ENCODE results near the gene ADAMTS2. TPM values are rescaled to one million over a fixed set of nuclear protein-coding genes. Genes with fewer than 3 reads are reported as not detected.

ADAMTS2 gene
- total and polyA plus RNA-seq, 10 donors: 4.0 to 101 (median 47.5) TPM

DNA sequence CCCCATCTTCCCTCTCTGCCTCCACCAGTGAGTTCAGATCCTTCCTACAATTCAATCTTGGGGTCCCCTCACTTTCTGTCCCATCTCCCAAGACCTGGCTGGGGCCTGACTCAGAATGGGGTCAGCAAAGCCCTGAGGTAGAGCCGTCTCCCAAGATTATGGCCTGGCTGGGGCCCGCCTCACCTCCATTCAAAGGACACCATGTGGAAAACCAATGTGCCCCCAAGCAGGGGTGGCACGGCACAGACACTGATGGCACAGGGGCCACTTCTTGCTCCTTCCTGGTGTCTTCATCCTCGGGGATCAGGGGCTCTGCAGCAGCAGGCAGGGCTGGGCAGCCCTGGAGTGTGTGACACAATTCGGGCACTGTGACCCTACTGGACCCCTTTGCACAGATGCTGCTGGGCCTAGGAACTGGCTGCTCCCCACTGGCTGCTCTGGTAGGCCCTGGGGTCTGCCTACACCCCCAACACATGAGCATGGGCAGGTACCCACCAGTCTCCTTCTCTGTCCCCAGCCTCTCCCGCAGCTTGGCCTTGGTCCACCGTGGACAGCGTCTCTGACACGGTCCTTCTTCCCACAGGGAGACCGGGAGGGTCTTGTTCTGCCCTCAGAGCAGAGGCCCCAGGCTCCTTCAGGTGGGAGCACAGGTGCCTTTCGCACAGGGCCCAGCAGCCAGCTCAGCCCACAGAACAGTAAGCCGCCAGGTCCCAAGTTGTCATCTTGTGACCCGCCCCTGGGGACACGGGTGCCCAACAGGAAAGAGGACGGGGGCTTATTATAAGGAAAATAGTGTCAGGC lies 89.5 kb downstream of the ADAMTS2 start:
- H3K36me3 ChIP-seq: no peaks in the 10 kb centered on the region
- no peaks in the 10 kb centered on the region for H3K9me3 ChIP-seq
- H3K4me3 ChIP-seq: no peak overlapping the region
- 85 to 93% (median 91%) methylated on average over 14 to 15 of the region's 15 CpGs for WGBS, 5 donors
- TF ChIP-seq POLR2AphosphoS5 (IDR thresholded peaks at IDR 0.05) (no peak), POLR2A (IDR thresholded peaks at IDR 0.05) (no peak), CTCF (IDR thresholded peaks at IDR 0.05 in 8 of 11, conservative IDR thresholded peaks at IDR 0.05 in 3 of 11) (no peak)
- peak; percentile 68 for DNase-seq
- intact Hi-C loops (cut with DNase I; ENCODE audit: low total_unique reads): no loop called here
- H3K4me1 ChIP-seq: peaks cover 0 to 19% (median 6%) of the 10 kb centered on the region in 6 donors
- H3K27me3 ChIP-seq (replicated peaks in 1 of 7): no peaks in the 10 kb centered on the region
- H3K27ac ChIP-seq: no peak overlapping the region

GRCh38 chr5:179254638-179255271 lies 90.5 kb downstream of the ADAMTS2 start:
- DNase-seq: peak; percentile 41

DNA sequence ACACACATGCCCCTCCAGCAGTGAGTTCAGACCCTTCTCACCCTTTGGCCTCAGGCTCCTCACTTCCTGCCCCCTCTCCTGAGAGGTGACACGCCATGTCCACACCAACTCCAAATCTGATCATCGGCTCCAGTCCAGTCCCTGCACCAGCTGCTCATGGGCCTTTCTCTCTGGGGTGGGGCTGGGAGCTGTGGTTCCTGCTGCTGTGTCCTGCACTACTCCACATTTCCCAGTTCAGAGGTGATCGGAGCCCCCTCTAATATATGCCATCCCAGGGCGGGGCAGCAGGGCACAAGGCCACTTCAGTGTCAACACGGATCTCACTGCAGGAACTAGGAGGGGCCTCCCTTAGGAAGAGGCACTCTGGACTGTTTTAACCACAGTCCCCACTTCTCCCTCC lies 91.5 kb downstream of the ADAMTS2 start:
- no peak for TF ChIP-seq POLR2AphosphoS5 (IDR thresholded peaks at IDR 0.05)
- TF ChIP-seq POLR2A (IDR thresholded peaks at IDR 0.05): no peak
- TF ChIP-seq CTCF (IDR thresholded peaks at IDR 0.05 in 8 of 11, conservative IDR thresholded peaks at IDR 0.05 in 3 of 11): no peak
- no peak overlapping the region for H3K4me3 ChIP-seq
- intact Hi-C loops (cut with DNase I; ENCODE audit: low total_unique reads): no loop called here
- no peak overlapping the region for H3K27ac ChIP-seq
- no peaks in the 10 kb centered on the region for H3K9me3 ChIP-seq
- no peaks in the 10 kb centered on the region for H3K27me3 ChIP-seq (replicated peaks in 1 of 7)
- H3K4me1 ChIP-seq: peaks cover 0 to 12% (median 3%) of the 10 kb centered on the region in 6 donors
- no peaks in the 10 kb centered on the region for H3K36me3 ChIP-seq
- peak; percentile 47 for DNase-seq
- 66 to 78% (median 69%) methylated on average over 5 of the region's 5 CpGs for WGBS, 5 donors

More at GRCh38 chr5:179254638-179255271, 90.5 kb downstream of the ADAMTS2 start:
- 88 to 96% (median 93%) methylated on average over 5 of the region's 5 CpGs for WGBS, 5 donors
- Histone ChIP-seq H3K27me3 (replicated peaks in 1 of 7) (no peaks in the 10 kb centered on the region), H3K27ac (no peak overlapping the region), H3K9me3 (no peaks in the 10 kb centered on the region), H3K4me1 (peaks cover 0 to 19% (median 5%) of the 10 kb centered on the region in 6 donors), H3K4me3 (no peak overlapping the region), H3K36me3 (no peaks in the 10 kb centered on the region)
- TF ChIP-seq CTCF (IDR thresholded peaks at IDR 0.05 in 8 of 11, conservative IDR thresholded peaks at IDR 0.05 in 3 of 11) (no peak), POLR2AphosphoS5 (IDR thresholded peaks at IDR 0.05) (no peak)
- intact Hi-C loops (cut with DNase I; ENCODE audit: low total_unique reads): no loop called here
